B cell (primary cell): Measurements from ENCODE around the gene STX8.

ENCODE experiments used
- EZH2 ChIP-seq: IDR thresholded peaks from 2 replicates; pipeline ENCODE4 v1.6.1; 2012; ENCODE audit warnings: borderline replicate concordance, low read depth, mild to moderate bottlenecking, moderate library complexity, low read length; ENCODE audit not compliant: insufficient read depth, poor library complexity, severe bottlenecking
- TF ChIP-seq, protein P1 (sequence below): fragments of 200-600 bp; IDR thresholded peaks from one replicate; pipeline ENCODE4 v1.8.0; 2022; ENCODE audit warnings: antibody characterized with exemption, mild to moderate bottlenecking

GRCh38 chr17:9488556-9488955, 87.1 kb downstream of the STX8 start:
- TF ChIP-seq, protein P1, sequence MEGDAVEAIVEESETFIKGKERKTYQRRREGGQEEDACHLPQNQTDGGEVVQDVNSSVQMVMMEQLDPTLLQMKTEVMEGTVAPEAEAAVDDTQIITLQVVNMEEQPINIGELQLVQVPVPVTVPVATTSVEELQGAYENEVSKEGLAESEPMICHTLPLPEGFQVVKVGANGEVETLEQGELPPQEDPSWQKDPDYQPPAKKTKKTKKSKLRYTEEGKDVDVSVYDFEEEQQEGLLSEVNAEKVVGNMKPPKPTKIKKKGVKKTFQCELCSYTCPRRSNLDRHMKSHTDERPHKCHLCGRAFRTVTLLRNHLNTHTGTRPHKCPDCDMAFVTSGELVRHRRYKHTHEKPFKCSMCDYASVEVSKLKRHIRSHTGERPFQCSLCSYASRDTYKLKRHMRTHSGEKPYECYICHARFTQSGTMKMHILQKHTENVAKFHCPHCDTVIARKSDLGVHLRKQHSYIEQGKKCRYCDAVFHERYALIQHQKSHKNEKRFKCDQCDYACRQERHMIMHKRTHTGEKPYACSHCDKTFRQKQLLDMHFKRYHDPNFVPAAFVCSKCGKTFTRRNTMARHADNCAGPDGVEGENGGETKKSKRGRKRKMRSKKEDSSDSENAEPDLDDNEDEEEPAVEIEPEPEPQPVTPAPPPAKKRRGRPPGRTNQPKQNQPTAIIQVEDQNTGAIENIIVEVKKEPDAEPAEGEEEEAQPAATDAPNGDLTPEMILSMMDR: no peak
- TF ChIP-seq EZH2: no peak
